HG03521 (cell line): Measurements from ENCODE around the gene BEND2.
"Not testable (repeated sequence)": the region's sequence is repeated elsewhere in the genome, so short reads cannot be mapped to it uniquely, and the experiment has no call there.

Experiments
- ATAC-seq: cut with Tn5 transposase; IDR thresholded peaks from one replicate; pipeline ENCODE4 v1.9.1; 2021; ENCODE audit warnings: mild to moderate bottlenecking, moderate library complexity; ENCODE audit not compliant: unreplicated experiment

Gene BEND2

GRCh38 chrX:18220786-18221185, at the start of gene BEND2:
BEND2 (minus strand) TSS chrX:18220886; CDS start chrX:18220750, 136 bp downstream.
- ATAC-seq, result no peak

DNA sequence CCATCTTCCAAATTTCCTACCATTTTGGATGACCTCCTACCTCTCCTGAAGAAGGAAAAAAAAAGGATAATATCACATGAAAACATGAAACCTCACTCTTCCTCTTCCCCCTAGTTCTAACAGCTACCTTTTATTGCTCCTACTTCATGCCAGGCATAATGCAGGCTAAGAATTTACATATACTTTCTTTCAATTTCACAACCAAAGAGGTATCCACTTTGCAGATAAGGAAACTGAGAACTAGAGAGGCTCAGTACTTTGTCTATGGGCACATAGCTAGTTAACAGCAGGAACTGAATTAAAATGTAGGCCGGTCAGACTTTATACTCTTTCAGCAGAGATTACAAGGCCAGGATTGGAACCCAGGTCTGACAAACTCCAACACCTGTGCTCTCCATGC, 34.4 kb upstream of the BEND2 start:
- ATAC-seq, result no peak

GRCh38 chrX:18252644-18253359, 32.1 kb upstream of the BEND2 start:
- ATAC-seq, result no peak

GRCh38 chrX:18229646-18230045, 9.0 kb upstream of the BEND2 start:
- ATAC-seq, result not testable (repeated sequence)

GRCh38 chrX:18228069-18228468, 7.4 kb upstream of the BEND2 start:
- ATAC-seq, result no peak

GRCh38 chrX:18227458-18227857, 6.8 kb upstream of the BEND2 start:
- ATAC-seq, result no peak

GRCh38 chrX:18210470-18210869, 10.2 kb downstream of the BEND2 start:
- ATAC-seq, result no peak

- no peak for ATAC-seq
These were observed 14.0 kb downstream of the BEND2 start for GRCh38 chrX:18206657-18207056.

DNA sequence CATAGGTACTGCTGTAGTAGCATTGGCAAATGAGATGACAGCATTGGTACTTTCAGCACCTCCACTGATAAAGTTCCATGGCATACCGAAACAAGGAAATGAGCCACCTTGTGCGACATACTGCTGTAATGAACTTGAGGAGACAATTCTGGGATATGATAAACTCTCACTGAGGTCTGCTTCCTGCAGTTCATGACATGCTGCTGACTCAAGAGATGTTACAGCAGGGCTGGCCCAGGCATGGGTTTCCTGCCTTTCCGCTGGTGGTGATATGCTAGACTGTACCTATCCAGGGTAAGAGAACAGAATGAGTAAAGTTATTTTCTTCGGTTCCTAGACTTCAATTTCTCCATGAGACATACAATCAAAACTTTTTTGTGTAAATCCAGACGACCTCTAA, 17.1 kb downstream of the BEND2 start:
- no peak for ATAC-seq

DNA sequence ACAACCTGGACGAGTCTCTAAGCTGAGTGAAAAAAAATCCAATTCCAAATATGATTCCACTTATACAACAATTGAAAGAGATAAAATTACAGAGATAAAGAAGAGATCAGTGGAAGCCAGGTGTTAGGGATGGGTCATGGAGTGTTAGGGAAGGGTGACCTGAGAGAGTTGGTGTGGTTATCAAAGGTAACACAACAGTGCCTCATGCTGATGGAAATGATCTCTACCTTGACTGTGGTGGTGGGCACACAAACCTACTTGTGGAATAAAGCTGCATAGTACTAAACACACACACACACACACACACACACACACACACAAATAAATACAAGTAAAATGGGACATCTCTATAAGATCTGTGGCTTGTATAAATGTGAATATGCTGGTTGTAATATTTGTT, 26.0 kb downstream of the BEND2 start:
- ATAC-seq, result no peak

- ATAC-seq, result no peak
These were observed 41.2 kb downstream of the BEND2 start for GRCh38 chrX:18179446-18179845.

DNA sequence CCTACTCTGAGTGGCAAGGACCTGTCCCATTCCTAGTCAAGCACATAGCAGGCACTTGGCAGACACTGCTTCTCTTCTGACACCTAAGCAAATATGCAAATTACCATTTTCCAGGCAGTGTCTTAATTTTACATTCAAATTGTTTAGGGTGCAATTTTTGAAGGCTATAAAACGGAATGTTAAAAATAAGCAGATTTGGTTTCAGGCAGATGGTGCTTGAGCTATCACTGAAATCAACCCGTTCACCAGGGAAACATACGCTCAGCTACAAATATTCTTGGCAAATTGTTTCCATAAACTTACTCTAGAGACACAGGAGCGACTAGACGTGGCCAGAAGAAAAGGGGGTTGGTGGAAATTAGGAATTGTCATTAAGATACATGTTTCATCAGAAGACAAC, 45.7 kb downstream of the BEND2 start:
- ATAC-seq, result no peak

DNA sequence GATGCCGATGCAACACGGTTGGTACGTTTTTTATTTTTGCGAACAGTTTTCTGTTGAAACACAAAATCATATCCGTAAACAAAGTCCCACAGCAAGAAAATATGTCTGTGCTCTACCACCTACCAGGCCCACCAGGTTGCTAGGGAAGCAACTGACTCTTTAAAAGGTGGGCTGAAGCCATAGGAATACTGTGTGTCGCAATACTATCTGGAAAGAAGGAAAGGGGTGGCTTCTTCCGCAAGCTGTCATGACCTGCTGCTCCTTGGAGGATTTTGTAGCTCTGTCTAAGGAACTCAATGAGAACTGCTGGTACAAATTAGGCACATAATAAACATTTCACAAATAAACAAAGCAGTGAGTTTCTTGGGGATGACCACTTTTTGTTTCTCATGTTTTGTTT, 46.5 kb downstream of the BEND2 start:
- no peak for ATAC-seq

DNA sequence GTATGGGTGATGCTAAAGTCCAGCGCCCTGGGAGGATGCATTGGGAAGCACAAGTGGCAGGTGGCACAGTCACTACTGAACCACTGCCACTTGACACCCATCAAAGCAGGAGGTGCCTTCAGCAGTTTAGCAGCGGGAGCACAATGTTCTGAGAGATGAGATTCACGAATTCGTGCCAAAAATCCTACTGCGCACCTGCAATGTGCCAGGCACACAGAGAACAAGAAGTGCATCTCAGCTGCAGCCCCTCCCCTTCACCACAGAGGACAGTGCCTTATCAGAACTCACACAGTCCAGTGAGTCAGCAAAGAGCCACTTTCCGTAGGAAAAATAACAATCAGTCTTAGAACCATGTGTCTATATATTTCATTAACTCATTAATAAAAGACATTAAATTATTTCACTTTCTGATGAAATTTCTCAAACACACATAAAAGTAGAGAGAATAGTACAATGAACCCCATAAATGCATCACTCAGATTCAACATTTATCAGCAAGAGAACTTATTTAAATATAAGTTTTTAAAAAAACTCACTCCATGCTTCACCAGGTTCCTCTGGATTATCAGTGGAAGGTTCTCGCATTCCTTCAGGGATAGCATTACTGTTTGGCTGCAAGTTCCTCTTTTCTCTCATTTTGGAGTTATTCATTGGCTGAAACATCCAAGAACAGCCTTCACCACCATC, 47.0 kb downstream of the BEND2 start:
- ATAC-seq, result no peak

- no peak for ATAC-seq
These were observed 47.7 kb downstream of the BEND2 start for GRCh38 chrX:18172970-18173369.

DNA sequence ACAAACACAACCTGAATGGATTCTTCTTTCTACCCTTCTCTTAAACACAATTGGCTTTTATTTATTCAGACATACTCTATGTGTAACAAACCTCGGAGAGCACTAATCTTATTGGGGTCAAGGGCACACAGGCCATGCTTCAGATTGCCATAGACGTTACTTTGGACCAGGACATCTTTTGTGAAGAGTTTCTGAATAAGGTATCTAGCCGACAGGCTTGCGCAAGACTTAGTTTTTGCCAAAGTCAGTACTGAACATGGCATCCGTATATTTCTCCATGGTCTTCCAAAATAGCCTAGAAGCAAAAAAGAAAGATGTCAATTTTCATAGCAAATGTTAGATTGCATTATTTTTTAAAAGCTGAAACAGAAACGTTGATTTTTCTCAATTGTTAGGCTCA, 49.8 kb downstream of the BEND2 start:
- ATAC-seq, result no peak

- ATAC-seq, result no peak
These were observed 54.6 kb downstream of the BEND2 start for GRCh38 chrX:18166068-18166467.

- ATAC-seq, result no peak
These were observed 60.3 kb downstream of the BEND2 start for GRCh38 chrX:18160369-18160768.

- ATAC-seq, result no peak
These were observed 61.7 kb downstream of the BEND2 start for GRCh38 chrX:18158963-18159362.

DNA sequence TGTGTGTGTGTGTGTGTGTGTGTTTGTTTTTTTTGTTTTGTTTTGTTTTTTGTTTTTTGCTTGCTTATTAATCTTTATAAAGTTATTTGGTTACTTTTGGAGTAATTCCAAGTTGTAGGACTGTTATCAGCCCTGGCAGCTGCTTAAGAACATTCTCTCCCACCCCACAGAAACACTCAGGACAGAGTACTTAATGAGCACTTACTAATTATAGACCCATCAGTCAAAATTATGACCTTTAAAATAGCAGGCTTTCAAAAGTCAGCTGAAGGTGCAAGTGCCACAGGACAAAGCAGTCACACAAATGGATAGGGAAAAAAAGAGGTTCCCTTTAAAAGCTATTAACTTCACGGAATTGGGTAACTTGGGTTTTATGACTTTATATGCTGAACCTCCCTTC, 69.0 kb downstream of the BEND2 start:
- ATAC-seq, result no peak

- ATAC-seq, result no peak
These were observed 69.5 kb downstream of the BEND2 start for GRCh38 chrX:18151157-18151556.

GRCh38 chrX:18149454-18149853, 71.2 kb downstream of the BEND2 start:
- no peak for ATAC-seq

- no peak for ATAC-seq
These were observed 73.7 kb downstream of the BEND2 start for GRCh38 chrX:18146954-18147353.
